Fibroblast of gingiva (primary cell): ENCODE measurements around the gene TMEM259.

Source experiments
- DNase-seq: peaks from one replicate; pipeline ENCODE4 v3.0.0-alpha.2; 2011; ENCODE audit warnings: low read depth

The TMEM259 gene

DNA sequence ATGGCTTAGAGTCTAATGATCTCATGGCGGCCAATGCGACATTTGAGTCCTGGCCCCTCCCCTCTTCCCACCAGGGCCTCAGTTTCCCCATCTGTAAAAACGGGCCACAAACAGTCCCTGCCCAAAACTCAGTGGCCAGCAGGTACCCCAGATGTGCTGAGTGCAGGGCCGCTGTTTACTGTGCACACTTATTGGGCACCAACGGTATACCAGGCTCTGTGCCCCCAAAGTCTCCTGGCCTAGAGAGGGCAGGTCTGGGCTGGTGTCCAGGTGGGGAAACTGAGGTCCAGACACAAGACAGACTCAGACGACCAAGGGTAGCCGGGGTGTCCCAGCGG is 60.4 kb downstream of the TMEM259 start:
- no peak for DNase-seq

DNA sequence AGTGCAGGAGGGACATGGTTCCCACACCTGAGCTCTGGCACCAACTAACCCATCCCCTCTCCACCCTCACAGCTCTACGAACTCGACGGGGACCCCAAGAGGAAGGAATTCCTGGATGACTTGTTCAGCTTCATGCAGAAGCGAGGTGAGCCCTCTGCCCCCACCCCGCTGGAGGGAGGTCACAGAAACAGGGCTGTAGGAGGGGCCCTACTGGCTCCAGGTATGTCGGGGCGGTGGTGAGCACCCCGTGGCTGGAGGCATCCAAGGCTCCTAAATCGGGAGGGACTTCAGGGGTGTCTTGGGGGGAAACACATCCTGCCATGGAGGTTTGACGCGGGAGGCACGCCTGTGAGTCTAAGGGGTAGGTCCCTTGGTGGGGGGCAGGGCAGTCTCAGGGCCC is 60.9 kb downstream of the TMEM259 start:
- DNase-seq = no peak
